Measurements from ENCODE around the gene PDE7B.
"Not testable (repeated sequence)": the region's sequence is repeated elsewhere in the genome, so short reads cannot be mapped to it uniquely, and the experiment has no call there.

Gene PDE7B

GRCh38 chr6:136210398-136211165 is 359.1 kb downstream of the PDE7B start:
- no peak for TF ChIP-seq CTCF (IDR thresholded peaks at IDR 0.05; ENCODE audit: borderline replicate concordance, insufficient read depth, low read depth, low read length)
- H3K4me3 ChIP-seq (ENCODE audit: low read depth, low read length), result no peak overlapping the region

- no peak for TF ChIP-seq CTCF (IDR thresholded peaks at IDR 0.05; ENCODE audit: borderline replicate concordance, insufficient read depth, low read depth, low read length)
- no peak overlapping the region for H3K4me3 ChIP-seq (ENCODE audit: low read depth, low read length)
These were observed 361.1 kb downstream of the PDE7B start for GRCh38 chr6:136212608-136213007.

- TF ChIP-seq CTCF (IDR thresholded peaks at IDR 0.05; ENCODE audit: borderline replicate concordance, insufficient read depth, low read depth, low read length), result no peak
- no peak overlapping the region for H3K4me3 ChIP-seq (ENCODE audit: low read depth, low read length)
These were observed 361.6 kb downstream of the PDE7B start for GRCh38 chr6:136213012-136213539.

- no peak overlapping the region for H3K4me3 ChIP-seq (ENCODE audit: low read depth, low read length)
- TF ChIP-seq CTCF (IDR thresholded peaks at IDR 0.05; ENCODE audit: borderline replicate concordance, insufficient read depth, low read depth, low read length), result no peak
These were observed 362.4 kb downstream of the PDE7B start for GRCh38 chr6:136213853-136214252.

GRCh38 chr6:136216503-136217401 is 365.3 kb downstream of the PDE7B start:
- no peak for TF ChIP-seq CTCF (IDR thresholded peaks at IDR 0.05; ENCODE audit: borderline replicate concordance, insufficient read depth, low read depth, low read length)
- H3K4me3 ChIP-seq (ENCODE audit: low read depth, low read length), result no peak overlapping the region

- H3K4me3 ChIP-seq (ENCODE audit: low read depth, low read length), result not testable (repeated sequence)
These were observed 373.5 kb downstream of the PDE7B start for GRCh38 chr6:136224974-136225373.

GRCh38 chr6:136225496-136225895 is 374.0 kb downstream of the PDE7B start:
- H3K4me3 ChIP-seq (ENCODE audit: low read depth, low read length), result no peak overlapping the region
- no peak for TF ChIP-seq CTCF (IDR thresholded peaks at IDR 0.05; ENCODE audit: borderline replicate concordance, insufficient read depth, low read depth, low read length)

Data from GM12875 (cell line).